IMR-90 (cell line): ENCODE measurements around the gene NLRP1. TPM values are rescaled to one million over a fixed set of nuclear protein-coding genes. Genes with fewer than 3 reads are reported as not detected.

Experiments used
- ATAC-seq: fragments of 200-7000 bp; cut with Tn5 transposase; 2 replicates; pipeline ENCODE4 v1.9.1; 2020; ENCODE audit warnings: low read depth, mild to moderate bottlenecking, moderate library complexity
- BruUV-seq: library from RNA; stranded (reverse); fragments of 400-500 nt; replicated peaks from 2 replicates; lab custom pipeline; 2021; lab: Mats Ljungman, UMichigan
- CTCF ChIA-PET: fragments of 300-600 bp; formaldehyde crosslinking; extraction: SDS; loops from one replicate; lab custom pipeline; 2021; ENCODE audit warnings: antibody characterized with exemption; lab: Yijun Ruan, JAX
- POLR2A ChIA-PET: fragments of 300-600 bp; sonication (Branson Sonifier 250); formaldehyde crosslinking; loops from one replicate; lab custom pipeline; 2022; ENCODE audit warnings: antibody characterized with exemption; ENCODE audit not compliant: unreplicated experiment; lab: Charles Lee
- DNase-seq: peaks from one replicate; pipeline ENCODE4 v3.0.0; 2013
- H2AFZ ChIP-seq: replicated peaks from 2 replicates; pipeline ENCODE3; 2013; ENCODE audit warnings: low read length, mild to moderate bottlenecking; ENCODE audit not compliant: poor library complexity
- H2AK5ac ChIP-seq: 2 replicates; pipeline ENCODE4 v1.6.1; 2013; ENCODE audit warnings: low read depth, low read length, inconsistent platforms
- H2AK9ac ChIP-seq: replicated peaks from 2 replicates; pipeline ENCODE3; 2013; ENCODE audit warnings: mild to moderate bottlenecking, low read depth, low read length, moderate library complexity; ENCODE audit not compliant: poor library complexity
- H2BK120ac ChIP-seq: 2 replicates; pipeline ENCODE4 v1.6.1; 2013; ENCODE audit warnings: low read depth, low read length, inconsistent platforms
- H2BK15ac ChIP-seq: 3 replicates; pipeline ENCODE4 v1.6.1; 2013; ENCODE audit warnings: low read depth, low read length, inconsistent platforms
- H2BK20ac ChIP-seq: 2 replicates; pipeline ENCODE4 v1.6.1; 2013; ENCODE audit warnings: low read depth, mild to moderate bottlenecking, inconsistent platforms, low read length, moderate library complexity
- H2BK5ac ChIP-seq: 2 replicates; pipeline ENCODE4 v1.6.1; 2013; ENCODE audit warnings: mild to moderate bottlenecking, low read depth, low read length, inconsistent platforms; ENCODE audit not compliant: poor library complexity, severe bottlenecking
- H3K14ac ChIP-seq: replicated peaks from 2 replicates; pipeline ENCODE4 v1.6.1; 2013; ENCODE audit warnings: low read depth, low read length, inconsistent platforms
- H3K18ac ChIP-seq: 2 replicates; pipeline ENCODE4 v1.6.1; 2013; ENCODE audit warnings: low read depth, low read length, control low read depth
- H3K23ac ChIP-seq: 2 replicates; pipeline ENCODE4 v1.6.1; 2013; ENCODE audit warnings: low read depth, low read length, inconsistent platforms
- H3K27ac ChIP-seq: 2 replicates; pipeline ENCODE4 v1.5.1; 2013; ENCODE audit warnings: mild to moderate bottlenecking, control low read depth, low read length; ENCODE audit not compliant: insufficient read depth
- H3K27me3 ChIP-seq: 2 replicates; pipeline ENCODE4 v1.6.1; 2013; ENCODE audit warnings: low read length; ENCODE audit not compliant: control insufficient read depth, insufficient read depth
- H3K36me3 ChIP-seq: 2 replicates; pipeline ENCODE4 v1.6.1; 2013; ENCODE audit warnings: low read length, mixed read lengths; ENCODE audit not compliant: control insufficient read depth, insufficient read depth
- H3K4ac ChIP-seq: 2 replicates; pipeline ENCODE4 v1.6.1; 2013; ENCODE audit warnings: low read depth, low read length, inconsistent platforms
- H3K4me1 ChIP-seq: 2 replicates; pipeline ENCODE4 v1.6.1; 2013; ENCODE audit warnings: low read length, mixed read lengths; ENCODE audit not compliant: control insufficient read depth, insufficient read depth
- H3K4me2 ChIP-seq: 2 replicates; pipeline ENCODE4 v1.6.1; 2013; ENCODE audit warnings: low read depth, mild to moderate bottlenecking, control low read depth, low read length, moderate library complexity
- H3K4me3 ChIP-seq: 2 replicates; pipeline ENCODE4 v1.5.1; 2013; ENCODE audit warnings: low read depth, mild to moderate bottlenecking, control low read depth, low read length, moderate library complexity; ENCODE audit not compliant: insufficient read depth
- H3K56ac ChIP-seq: 2 replicates; pipeline ENCODE4 v1.6.1; 2013; ENCODE audit warnings: low read length, inconsistent platforms; ENCODE audit not compliant: insufficient read depth; ENCODE audit errors: extremely low read depth
- H3K79me1 ChIP-seq, 2 experiments: 2 replicates each; pipeline ENCODE4 v1.6.1; 2013; ENCODE audit warnings: low read length in 2 of 2, inconsistent platforms in 1 of 2, low read depth in 1 of 2
- H3K9ac ChIP-seq: 2 replicates; pipeline ENCODE4 v1.6.1; 2013; ENCODE audit warnings: low read depth, low read length, control low read depth
- H3K9me1 ChIP-seq: 2 replicates; pipeline ENCODE4 v1.6.1; 2013; ENCODE audit warnings: low read length, inconsistent platforms; ENCODE audit not compliant: insufficient read depth
- H3K9me3 ChIP-seq: 2 replicates; pipeline ENCODE4 v1.6.1; 2013; ENCODE audit warnings: low read length; ENCODE audit not compliant: control insufficient read depth, insufficient read depth
- H4K20me1 ChIP-seq: 2 replicates; pipeline ENCODE4 v1.6.1; 2013; ENCODE audit warnings: low read length, inconsistent platforms; ENCODE audit not compliant: insufficient read depth
- H4K5ac ChIP-seq: 2 replicates; pipeline ENCODE4 v1.6.1; 2013; ENCODE audit warnings: mild to moderate bottlenecking, low read depth, low read length, control low read depth
- H4K8ac ChIP-seq, 2 experiments: 2 replicates each; pipeline ENCODE4 v1.6.1; 2013; ENCODE audit warnings: low read depth in 2 of 2, low read length in 2 of 2, control low read depth in 1 of 2, inconsistent platforms in 1 of 2
- H4K91ac ChIP-seq: 2 replicates; pipeline ENCODE4 v1.6.1; 2013; ENCODE audit warnings: low read depth, low read length, inconsistent platforms; ENCODE audit not compliant: insufficient read depth
- CEBPB ChIP-seq: IDR thresholded peaks from 2 replicates; pipeline ENCODE4 v1.6.1; 2012; ENCODE audit warnings: low read depth, low read length, improper control_type of control experiment
- RAD21 ChIP-seq: IDR thresholded peaks from 2 replicates; pipeline ENCODE4 v1.6.1; 2012; ENCODE audit warnings: low read length, improper control_type of control experiment
- WGBS, 2 experiments: methylation state at CpG; one replicate each; pipeline versions ENCODE4 v1.1.5 to v1.1.7; 2013; ENCODE audit warnings: missing lambda C conversion rate in 2 of 2; ENCODE audit not compliant: insufficient read length in 1 of 2; ENCODE audit errors: extremely low coverage in 2 of 2; 5-methylcytosine and 5-hydroxymethylcytosine counted together
- dilution Hi-C: fragments of 300-500 bp; cut with HindIII; formaldehyde crosslinking; loops from one replicate; pipeline ENCODE4 v1.14.3; 2018; ENCODE audit warnings: low sequenced_read_pairs; ENCODE audit not compliant: unreplicated experiment
- in situ Hi-C: fragments of 300-500 bp; cut with MboI; formaldehyde crosslinking; loops from 3 replicates; pipeline ENCODE4 v1.14.3; 2019; ENCODE audit warnings: low sequenced_read_pairs, inconsistent platforms, mixed read lengths
- intact Hi-C: fragments of 100-400 bp; cut with micrococcal nuclease; formaldehyde crosslinking; loops from 2 replicates; pipeline ENCODE4 v1.10.0; 2022
- polyA plus RNA-seq, 3 experiments: library from polyadenylated mRNA; depleted of rRNA; stranded (reverse); fragments of >200 nt; gene quantifications; 2 replicates each; pipeline ENCODE4 v1.2.3, GENCODE V29; 2012; ENCODE audit warnings: low replicate concordance in 1 of 3
- total RNA-seq: library from RNA; depleted of rRNA; stranded (reverse); fragments of >200 nt; gene quantifications from 2 replicates; pipeline ENCODE4 v1.2.3, GENCODE V29; 2012

The NLRP1 gene
- total and polyA plus RNA-seq, 2 of the 4 experiments (the other 2 are of a cell fraction), result 134 to 340 TPM

DNA sequence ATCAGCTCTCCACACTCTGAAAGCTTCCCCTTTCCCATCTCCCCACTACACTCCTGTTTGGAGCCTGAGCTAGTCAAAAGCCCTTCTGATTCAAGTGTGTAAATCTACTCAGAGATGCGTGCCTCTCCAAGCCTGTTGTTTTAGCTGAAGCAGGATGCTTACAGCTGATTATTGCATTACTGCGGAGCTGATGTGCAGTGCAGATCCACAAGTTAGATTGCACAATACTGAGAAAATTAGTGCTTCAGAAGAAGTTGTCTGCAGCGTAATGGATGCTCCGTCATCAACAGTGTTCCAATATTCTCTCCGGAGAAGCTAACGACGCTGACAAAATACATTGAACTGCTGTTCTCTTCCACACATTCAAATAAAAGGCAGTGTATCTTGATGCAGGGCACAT, 44.8 kb upstream of the NLRP1 start:
- peak; percentile 67 for TF ChIP-seq CEBPB
- TF ChIP-seq RAD21, result no peak
- no peak overlapping the region for H3K4me2 ChIP-seq
- H4K20me1 ChIP-seq, result no peaks in the 10 kb centered on the region
- ATAC-seq, result no peak
- no peak overlapping the region for H3K23ac ChIP-seq
- no peak for DNase-seq
- no peak overlapping the region for H3K9ac ChIP-seq
- 85% methylated on average over 4 of the region's 7 CpGs; no CpG with 5 or more reads in 1 of the 2 experiments for WGBS, 2 experiments
- H3K9me3 ChIP-seq, result no peaks in the 10 kb centered on the region
- no peak overlapping the region for H4K91ac ChIP-seq
- H3K27ac ChIP-seq, result no peak overlapping the region
- H2AK5ac ChIP-seq, result no peak overlapping the region
- no TSS peak for BruUV-seq
- no peak overlapping the region for H3K14ac ChIP-seq
- H3K56ac ChIP-seq, result no peak overlapping the region
- H2BK20ac ChIP-seq, result no peak overlapping the region
- H3K36me3 ChIP-seq, result no peaks in the 10 kb centered on the region
- H2BK15ac ChIP-seq, result no peak overlapping the region
- ChIA-PET POLR2A (no interaction called here), CTCF (interaction anchor here (0.9 kb wide), 1 partner anchor 14 kb away, joined by 3 read pairs; no protein-coding TSS in a partner anchor)
- no peak overlapping the region for H2AK9ac ChIP-seq
- H3K79me1 ChIP-seq, result no peaks in the 10 kb centered on the region
- no peak overlapping the region for H3K4me3 ChIP-seq
- H4K5ac ChIP-seq, result no peak overlapping the region
- H3K4me1 ChIP-seq, result no peaks in the 10 kb centered on the region
- dilution Hi-C loops, result no loop called here
- intact Hi-C loops, result no loop called here
- peaks cover 1% of the 10 kb centered on the region for H3K27me3 ChIP-seq
- no peaks in the 10 kb centered on the region for H3K9me1 ChIP-seq
- no peak overlapping the region for H2BK120ac ChIP-seq
- H4K8ac ChIP-seq, result no peak overlapping the region
- in situ Hi-C loops, result no loop called here
- no peak overlapping the region for H3K18ac ChIP-seq
- H2BK5ac ChIP-seq, result no peak overlapping the region
- H2AFZ ChIP-seq, result no peak overlapping the region
- no peak overlapping the region for H3K4ac ChIP-seq
